NCI-H526 (cell line): ENCODE data around the gene KIAA0513.
A peak's percentile ranks its signal among the peaks of the same experiment; 100 is the strongest.

Source experiments
- DNase-seq, 2 experiments: peaks; one replicate each; lab custom pipeline; 2025; lab: John Stamatoyannopoulos, UW

KIAA0513 gene

DNA sequence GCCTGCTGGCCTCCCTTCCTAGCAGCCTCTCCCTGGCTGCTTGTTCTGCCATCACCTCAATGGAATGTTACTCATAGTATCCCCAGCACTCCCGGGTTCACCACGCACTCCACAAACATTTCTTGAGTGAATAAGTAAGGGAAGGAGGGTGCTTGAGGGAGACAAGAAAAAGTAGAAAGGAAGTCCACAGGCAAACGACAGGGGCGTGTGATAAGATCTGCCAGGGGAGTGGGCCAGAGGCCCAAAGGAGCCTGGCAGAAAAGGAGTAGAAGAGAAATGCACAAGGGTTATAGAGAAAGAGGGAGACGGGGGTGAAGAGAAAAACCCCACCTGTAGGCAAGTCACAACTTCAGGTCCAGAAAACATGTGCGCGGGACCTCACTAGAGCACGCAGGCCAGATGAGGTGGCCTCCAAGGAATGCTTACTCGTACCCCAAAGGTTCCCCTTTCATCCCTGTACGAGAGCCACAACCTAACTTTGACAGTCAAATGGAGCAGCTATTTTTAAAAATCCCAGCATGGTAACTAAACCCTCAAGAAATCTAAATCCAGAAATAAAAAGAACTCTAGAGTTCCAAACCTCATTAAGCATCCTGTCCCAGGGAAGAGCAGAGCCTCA is 22.9 kb upstream of the KIAA0513 start:
- no peak for DNase-seq

DNA sequence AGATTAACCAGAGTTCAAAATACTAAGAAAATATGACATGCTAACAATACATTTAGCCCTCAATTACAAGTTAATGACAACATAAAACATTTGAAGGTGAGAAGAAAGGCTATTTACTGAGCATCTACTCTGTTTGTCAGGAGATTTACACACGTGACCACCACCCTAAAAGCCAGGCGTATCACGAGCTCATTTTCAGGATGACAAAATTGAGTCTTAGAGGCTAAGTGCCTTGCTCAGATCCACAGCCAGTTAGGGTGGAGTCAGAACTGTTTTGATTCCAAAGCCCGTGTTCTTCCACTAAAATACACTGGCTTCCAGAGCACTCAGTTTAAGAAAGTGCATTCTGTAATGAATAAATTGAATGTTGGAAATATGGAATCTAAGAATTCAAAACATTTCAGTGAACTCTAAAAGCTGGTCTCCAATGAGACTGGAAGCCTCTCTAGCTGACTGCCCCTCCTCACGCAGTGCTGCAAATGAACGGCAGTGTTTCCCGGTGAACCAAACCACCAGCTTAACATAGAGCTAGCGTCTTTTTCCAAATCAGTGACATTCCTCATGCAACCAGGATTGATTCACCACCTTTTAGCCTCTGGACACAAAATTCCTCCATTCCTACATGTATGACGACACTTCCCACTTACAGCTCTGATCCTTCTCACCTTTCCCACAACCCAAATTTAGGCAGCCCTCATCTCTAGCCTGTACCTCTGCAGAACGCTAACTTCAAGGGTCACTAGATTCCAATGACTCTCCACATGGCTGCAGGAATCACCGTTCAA is 22.1 kb upstream of the KIAA0513 start:
- no peak for DNase-seq

DNA sequence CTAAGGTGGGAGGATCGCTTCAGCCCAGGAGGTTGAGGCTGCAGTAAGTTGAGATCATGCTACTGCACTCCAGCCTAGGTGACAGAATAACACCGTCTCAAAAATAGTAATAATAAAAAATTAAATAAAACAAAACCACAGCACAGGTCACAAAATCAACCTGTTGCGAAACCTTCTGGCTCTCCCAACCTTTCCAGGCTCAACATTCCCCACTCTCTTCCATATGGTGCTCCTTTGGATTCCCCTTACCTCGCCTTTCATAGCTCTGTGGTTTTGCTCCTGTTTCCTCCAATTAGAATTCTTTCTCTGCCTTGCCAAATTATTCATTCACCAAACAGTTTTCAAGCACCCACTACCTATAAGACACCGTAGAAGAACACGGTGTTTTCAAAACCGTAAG is 21.0 kb upstream of the KIAA0513 start:
- DNase-seq, result no peak

DNA sequence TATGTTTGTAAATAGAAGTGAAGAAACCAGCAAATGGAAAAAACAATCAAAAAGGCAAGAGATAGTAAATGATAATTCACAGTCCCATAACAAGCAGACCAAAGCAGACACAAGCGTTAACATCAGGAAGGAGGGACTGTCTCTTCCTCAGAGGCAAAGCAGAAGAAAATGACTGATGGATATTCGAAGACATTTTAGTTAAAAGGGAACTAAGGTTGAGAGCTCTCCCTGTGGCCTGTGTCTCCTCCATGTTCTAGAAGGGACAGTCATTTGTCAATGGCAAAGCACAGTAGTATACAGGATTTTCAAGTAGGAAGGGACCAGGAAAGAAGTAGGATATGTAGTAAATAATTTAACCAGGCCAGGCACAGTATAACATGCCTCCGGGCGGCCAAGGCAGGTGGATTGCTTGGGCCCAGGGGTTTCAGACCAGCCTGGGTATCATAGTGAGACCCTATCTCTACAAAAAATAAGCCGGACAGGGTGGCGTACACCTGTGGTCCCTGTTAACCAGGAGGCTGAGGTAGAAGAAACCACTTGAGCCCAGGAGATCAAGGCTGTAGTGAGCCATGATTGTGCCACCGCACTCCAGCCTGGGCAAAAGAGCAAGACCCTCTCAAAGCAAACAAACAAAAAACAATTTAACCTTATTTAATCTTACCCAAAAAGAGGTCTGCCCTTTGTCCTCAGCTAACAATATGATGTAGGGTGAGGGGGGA is 19.9 kb upstream of the KIAA0513 start:
- no peak for DNase-seq

DNA sequence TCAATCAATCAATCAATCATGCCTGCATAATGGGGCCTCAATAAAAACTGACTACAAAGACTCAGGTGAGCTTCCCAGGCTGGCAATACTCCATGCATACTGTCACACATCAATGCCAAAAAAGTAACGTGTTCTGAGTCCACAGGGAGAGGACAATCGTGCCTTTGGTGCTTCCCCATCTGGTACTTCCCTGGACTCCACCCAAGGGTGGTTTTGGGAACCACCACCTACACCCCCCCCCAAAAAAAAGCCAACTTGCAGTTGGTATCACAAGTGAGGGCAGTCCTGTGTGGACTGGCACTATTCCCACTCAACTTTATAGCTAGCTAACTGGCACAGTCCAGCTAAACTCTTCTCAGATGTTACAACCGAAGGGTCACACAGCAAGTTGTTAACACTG is 19.3 kb upstream of the KIAA0513 start:
- no peak for DNase-seq

DNA sequence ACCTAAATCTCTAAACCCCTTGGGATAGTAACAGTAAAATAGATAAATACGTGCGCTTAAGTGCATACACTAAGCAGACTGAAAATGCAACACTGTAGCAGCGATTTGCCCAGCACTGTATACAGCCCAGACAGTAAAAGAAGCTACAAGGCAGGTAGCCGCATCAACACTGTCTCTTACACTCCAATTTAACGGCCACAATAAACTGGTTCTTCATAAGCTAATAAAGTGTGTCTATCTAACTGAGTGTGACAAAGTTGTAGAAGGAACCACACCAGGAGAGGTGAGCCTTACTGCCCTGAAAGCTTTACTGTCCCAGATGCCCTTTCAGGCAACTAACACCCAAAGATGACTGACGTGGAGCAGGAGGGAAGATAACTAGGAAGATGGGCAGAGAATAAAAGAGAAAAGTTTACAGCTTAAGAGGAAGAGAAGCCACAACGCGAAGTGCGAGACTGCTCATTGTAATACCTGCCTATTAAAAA is 17.1 kb upstream of the KIAA0513 start:
- DNase-seq, result no peak

DNA sequence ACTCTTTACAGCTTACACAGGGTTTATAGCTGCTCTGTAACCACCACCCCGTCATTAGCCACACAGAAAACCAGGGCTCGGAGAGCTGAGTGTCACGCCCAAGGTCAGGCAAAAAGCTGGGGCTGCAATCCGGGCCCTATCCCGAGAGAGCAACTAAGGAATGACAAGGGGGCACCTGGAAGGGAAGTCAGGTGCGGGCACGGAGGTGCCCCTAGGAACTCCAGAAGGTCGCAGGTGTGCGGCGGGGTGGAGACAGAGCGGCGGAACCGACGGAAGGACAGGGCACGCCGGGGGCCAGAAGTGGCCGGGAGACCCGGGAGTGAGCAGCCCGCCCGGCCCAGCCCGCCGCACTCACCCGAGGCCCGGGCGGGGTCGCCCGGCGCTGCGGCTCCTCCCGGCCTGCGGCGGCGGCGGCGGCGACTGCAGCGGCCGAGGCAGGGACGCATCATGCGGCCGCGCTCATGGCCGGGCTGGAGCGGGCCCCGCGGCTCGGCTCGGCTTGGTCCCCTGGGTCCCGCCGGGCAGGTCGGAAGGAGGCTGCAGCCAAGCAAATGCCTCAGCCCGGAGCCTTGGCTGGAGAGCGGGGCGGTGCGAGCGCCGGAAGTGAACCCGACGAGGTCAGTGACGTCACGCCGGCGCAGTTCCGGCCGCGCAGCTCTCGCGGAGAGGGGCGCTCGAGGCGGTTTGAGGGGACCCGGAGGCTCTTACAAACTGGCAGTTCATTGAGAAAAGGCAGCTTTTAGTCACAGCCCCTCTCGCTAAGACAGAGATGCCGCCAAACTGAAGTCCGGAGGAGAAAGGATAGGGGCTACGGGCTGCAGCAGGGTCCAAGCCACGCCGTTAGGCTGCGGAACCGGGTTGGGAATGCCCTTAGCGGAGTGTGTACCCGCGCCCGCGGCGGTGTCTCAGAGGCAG is 16.4 kb upstream of the KIAA0513 start, which contains the start of gene ZDHHC7:
Gene ZDHHC7, minus strand, starts transcription at position 605 of the 915 bp plus-strand sequence. CDS start 20,917 bp downstream, outside the sequence.
- peak; percentile 13 to 72 for DNase-seq

DNA sequence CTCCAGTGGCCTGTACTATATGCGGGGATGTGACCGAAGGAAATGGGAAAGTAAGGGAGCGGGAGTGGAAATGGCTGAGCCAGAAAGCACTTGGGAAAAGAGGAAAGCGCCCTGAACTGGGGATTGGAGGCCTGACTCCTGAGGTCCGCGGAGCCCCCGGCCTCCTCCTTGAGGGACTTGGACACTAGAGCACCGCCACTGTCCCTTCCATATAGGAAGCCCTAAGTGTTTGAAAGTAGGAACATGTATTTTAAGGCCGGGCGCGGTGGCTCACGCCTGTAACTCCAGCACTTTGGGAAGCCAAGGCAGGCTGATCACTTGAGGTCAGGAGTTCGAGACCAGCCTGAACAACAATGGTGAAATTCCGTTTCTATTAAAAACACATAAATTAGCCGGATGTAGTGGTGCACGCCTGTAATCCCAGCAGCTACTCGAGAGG is 15.7 kb upstream of the KIAA0513 start:
- no peak for DNase-seq

DNA sequence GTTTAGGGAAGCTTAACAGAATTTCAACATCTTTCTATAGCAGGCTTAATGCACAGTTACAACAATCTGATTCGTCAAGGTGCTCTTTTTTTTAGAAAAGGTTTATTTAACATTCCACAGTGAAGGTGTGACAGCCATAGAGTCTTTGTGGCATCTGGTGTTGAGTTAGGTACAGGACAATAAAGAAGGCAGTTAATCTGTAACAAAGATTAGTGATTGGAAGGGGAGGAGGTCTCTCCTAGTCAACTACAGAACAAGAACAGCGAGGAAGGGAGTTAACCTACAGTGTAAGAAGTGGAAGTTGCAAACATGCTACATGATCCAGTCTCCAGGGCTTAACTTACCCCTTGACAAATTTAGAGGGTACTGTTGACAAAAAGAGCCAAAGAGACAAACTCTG is 13.3 kb upstream of the KIAA0513 start:
- no peak for DNase-seq

DNA sequence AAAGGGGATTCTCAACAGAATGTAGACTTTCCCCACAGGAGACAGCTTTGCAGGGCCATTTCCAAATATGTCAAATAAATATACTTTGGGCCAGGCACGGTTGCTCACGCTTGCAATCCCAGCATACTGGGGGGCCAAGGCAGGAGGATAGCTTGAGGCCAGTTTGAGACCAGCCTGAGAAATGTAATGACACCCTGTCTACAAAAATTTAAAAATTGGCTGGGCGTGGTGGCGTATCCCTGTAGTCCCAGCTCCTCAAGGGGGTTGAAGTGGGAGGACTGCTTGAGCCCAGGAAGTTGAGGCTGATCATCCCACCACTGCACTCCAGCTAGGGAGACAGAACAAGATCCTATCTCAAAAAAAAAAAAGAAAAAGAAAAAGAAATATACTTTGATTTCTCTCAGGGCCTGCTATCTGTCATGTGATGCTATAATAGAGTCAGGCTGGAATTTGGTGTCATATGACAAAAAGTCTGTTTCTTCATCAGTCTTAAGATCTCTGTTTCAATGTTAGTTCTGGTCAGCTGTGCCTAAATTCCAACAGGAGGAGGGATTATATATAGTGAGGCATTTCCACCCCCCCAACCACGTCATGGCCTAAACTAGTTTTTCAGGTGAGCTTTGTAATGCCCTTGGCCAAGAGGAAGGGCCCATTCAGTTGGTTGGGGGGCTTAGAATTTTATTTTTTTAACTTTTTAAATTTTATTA is 12.0 kb upstream of the KIAA0513 start:
- no peak for DNase-seq

DNA sequence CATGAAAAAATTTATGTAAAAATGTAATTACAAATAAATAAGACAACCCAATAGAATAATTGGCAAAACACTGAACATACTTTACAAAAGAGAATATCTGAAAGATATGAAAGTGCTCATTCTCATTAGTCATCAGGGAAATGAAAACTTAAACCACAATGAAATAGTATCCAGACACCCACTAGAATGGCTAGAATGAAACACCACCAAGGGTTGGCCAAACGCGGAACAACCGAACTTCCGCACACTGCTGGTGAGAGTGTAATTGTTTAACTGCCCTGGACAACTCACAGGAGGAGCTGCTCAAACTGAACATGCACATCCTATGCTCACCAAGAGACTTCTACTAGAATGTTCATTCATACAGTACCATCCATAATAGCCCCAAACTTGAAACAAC is 10.4 kb upstream of the KIAA0513 start:
- DNase-seq, result no peak

DNA sequence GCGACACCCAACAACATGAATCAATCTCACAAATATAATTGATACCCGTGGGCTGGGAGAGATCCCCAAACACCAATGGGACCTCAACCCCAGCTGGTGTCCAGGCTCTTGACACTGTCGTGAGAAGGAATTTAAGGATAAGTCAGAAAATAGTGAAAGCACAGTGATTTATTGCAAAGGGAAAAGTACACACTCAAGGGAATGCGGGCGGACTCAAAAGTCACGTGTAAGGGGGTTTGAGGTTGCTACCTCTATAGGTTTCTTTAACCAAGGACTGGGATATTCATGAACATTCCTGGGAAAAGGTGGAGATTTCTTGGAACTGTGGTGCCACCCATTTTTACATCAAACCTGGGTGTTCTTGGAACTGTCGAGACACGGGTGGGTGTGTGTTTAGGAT is 10.0 kb upstream of the KIAA0513 start:
- no peak for DNase-seq

DNA sequence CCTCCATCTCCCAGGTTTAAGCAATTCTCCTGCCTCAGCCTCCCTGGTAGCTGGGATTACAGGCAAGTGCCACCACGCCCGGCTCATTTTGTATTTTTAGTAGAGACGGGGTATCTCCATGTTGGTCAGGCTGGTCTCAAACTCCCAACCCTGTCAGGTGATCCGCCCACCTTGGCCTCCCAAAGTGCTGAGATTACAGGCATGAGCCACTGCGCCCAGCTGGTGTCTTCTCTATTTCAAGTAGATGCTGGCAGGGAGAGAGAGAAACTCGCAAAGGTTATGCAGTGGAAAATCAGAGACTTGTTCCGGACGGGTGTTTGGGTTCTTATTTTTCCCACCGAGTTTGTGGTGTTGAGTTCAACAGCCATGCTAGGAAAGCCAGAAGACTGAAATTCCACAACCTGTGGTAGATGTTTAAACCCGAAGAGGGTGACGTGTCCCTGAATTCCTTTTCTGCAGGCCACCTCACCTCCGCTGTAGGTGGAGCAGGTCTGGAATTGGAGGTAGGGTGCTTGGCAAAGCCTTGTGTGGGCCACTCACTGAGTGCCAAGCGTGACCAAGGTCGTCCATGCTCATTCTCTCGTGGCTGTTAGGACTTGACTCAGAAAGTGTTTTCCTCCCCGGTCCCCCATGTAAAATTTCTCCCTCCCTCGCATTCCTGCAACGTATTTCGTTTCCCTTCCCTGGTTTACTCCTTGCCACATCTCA is 8.9 kb upstream of the KIAA0513 start:
- DNase-seq, result no peak

DNA sequence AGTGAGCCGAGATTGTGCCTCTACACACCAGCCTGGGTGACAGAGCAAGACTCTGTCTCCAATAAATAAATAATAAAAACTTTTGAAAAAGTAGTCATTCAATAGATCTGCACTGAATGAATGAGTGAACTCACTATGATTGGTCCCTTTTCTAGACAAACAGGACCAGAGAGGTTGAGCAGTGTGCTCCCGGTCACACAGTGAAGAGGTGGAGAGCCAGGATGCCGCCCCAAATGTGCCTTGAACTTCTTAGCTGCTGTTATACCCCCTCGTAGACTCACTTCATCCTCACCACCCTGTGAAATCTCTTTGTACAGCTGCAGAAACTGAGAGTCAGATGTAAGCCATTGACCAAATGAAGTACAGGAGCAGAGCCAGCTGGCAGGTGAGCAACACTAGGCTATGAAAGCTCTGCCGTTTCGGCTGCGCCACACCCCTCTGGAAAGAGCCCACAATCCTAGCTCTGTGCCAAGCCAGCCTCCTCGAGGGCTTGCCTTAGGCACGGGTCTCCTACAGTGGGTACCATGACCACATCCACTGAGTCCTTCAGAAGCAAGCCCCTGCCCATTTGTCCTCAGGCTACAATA is 7.8 kb upstream of the KIAA0513 start:
- DNase-seq, result no peak

DNA sequence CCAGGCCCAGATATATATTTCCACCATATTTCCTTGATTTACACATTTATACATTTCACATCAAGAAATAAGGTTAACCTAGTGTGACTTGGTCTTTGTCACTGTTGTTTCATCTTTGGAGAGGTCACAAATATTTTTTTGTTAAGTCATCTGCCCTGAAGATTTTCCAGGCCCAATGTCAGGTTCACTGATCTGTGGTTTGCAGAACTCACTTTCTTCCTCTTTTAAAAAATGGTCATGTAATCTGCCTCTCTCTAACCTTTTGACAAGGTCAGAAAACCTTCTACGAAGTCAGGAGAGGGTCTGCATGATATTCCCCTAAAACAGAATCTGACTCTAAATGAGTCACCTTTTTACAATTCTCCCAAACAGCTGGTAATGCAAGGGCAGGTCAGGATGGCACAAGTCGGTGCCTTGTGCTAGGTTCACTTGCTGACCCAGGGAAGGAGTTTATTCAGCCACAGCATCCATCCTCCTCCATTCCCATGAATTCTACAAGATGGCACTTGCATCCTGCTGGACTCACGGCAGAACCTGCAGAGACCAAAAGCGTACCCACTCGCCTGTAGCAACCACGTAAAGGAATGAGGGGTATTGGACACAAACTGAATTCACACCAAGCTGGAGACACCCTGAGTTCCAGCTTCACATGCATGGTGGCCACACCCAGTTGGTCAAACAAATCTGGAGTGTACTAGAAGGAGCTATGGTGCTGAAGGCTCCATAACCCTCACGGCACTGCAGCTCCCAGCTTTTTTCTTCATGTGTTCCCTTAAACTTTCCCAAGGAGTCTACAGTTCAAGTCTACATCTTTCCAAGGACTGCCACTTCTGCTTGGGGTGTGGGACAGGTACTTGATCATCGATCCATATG is 1.6 kb upstream of the KIAA0513 start:
- no peak for DNase-seq

DNA sequence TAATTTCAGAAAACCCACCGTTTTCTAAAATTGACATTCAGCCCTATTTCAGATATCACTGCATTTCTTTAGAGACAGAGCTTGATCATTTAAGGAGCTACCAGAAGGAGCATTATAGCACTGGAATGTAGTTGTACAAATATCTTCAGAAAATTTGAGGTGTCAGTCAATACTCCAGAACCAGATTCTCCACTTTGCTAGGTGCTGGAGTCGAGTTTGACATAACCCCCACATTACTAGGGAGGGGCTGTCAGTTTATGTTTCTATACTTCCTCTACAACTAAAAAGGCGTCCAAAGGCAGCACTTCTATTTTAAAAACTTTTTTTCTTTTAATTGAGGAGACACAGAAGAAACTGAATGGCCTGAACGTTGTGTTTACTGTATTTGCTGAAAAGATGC is 892 bp upstream of the KIAA0513 start:
- DNase-seq, result no peak

DNA sequence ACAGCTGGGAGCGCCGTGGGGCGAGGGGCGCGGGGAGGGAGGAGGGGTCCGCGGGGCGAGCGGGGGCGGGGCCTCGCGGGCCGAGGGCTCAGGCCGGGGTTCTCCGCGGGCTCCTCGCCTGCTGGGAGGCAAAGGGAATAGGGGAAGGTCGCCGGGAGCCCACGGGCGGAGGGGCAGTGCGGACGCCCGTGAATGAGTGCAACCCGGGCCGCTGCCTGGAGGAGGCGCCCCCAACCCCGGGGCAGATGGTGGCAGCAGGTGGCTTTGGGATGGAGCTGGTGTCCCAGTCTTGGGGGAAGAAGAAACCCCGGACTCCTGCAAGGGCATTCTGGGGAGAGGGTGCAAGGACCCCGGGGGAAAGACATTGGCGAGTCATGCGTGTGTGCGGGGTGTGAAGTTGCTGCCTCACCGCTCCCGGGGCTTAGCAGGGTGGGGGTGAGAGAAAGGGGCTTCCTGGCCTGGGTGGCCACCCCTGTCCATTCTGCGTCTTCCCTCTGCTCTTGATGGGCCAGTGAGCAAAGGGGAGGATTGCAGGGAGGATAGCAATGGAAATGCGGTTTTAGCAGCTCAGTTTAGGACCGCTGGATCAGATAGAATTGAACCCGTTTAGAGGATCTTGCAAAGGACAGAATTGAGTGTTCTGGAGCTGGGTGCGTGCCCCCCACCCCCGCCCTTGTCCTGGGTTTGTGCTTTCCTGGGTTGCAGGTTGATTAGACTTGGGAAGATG is 526 bp downstream of the KIAA0513 start:
- peak in 1 of 2 experiments; percentile 40 for DNase-seq

DNA sequence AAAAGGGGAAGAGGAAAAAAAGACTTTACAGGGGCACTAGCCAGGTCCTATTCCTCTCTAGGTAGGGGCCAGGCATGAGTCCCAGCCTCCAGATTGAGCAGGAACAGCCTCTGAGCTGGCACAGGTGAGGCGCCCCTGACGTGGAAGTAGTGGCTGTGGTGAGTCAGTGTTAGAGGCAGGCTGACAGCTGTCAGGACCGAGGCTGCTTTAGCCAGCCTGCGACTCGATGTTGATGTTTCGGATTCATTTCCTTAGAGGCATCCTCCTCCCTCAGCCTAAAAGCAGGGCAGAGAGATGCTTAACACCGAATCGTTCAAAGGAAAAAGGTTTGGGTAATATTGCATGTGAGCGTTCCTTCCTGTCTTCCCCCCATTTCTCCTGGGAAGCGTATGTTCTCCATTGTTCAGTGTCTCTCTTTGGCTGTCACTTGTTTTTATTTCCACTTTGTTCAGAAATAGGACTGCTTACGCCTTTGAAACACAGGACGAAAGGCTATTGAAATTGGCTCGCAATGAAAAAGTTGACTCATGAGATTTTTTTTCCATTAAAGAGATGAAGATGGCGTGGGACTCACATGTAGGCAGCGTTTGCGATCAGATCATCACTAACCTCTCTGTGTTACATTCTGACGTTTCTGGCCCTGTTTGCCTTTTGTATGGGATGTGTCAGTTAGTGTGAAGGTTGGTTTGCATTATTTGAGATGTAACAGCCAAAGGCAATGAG is 1.3 kb downstream of the KIAA0513 start:
- peak; percentile 1 to 29 for DNase-seq
